GM06990 (cell line): ENCODE data around the gene ARHGAP25.

Experiments
- DNase-seq: peaks from one replicate; pipeline ENCODE4 v3.0.0-alpha.2; 2011; ENCODE audit not compliant: insufficient read length; ENCODE audit errors: extremely low read depth
- H3K27me3 ChIP-seq: replicated peaks from 2 replicates; pipeline ENCODE4 v1.6.0; 2011; ENCODE audit warnings: low read length; ENCODE audit not compliant: control insufficient read depth, insufficient read depth
- H3K36me3 ChIP-seq: 2 replicates; pipeline ENCODE4 v1.5.1; 2011; ENCODE audit warnings: low read length; ENCODE audit not compliant: control insufficient read depth, insufficient read depth
- H3K4me3 ChIP-seq: replicated peaks from 2 replicates; pipeline ENCODE4 v1.5.1; 2011; ENCODE audit warnings: low read depth, mild to moderate bottlenecking, control low read depth, low read length
- CTCF ChIP-seq: IDR thresholded peaks from 2 replicates; pipeline ENCODE4 v1.5.1; 2011; ENCODE audit warnings: low read length, control low read depth, mild to moderate bottlenecking, inconsistent platforms; ENCODE audit not compliant: insufficient read depth, poor library complexity, severe bottlenecking

ARHGAP25 gene

DNA sequence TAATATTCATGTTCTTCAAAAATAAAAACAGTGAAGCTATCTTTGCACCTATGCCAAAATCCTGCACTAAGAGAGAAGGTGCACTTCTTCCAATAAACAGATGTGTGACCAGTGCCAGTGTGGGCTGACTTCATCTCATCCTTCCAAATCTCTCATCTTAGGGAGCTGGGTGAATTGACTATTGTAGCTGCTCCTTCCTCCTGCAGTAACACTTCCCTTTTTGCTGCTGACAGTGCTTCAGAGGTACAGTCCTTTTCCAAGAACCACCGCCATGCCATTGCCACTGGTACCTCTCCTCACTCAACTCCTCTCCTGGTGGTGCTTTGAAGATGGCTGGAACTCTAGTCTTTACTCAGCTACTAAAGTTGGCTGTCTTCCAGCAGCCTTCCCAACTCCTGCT, 42.1 kb upstream of the ARHGAP25 start:
- H3K36me3 ChIP-seq: no peaks in the 10 kb centered on the region
- H3K4me3 ChIP-seq: no peak overlapping the region
- no peaks in the 10 kb centered on the region for H3K27me3 ChIP-seq
- no peak for DNase-seq
- no peak for TF ChIP-seq CTCF

DNA sequence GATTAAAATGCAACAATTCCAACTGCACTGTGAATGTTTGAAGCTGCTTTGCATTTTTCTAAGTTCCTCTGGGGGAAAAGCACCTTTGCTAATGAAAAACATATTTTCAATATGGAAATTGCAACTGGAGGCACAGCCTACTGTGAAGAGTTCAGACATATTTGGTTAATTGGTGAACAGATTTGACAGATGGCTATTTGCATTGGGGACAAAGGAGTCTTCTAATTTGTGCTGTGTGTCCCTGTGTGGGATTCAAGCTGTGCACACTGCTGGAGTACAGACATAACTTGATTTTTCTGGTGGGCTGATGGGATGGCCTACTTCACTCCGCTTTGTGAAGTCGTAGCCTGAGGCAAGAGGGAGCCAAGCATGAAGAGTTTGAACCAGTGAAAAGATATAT, 40.7 kb upstream of the ARHGAP25 start:
- no peak for DNase-seq
- no peaks in the 10 kb centered on the region for H3K27me3 ChIP-seq
- H3K4me3 ChIP-seq: no peak overlapping the region
- no peaks in the 10 kb centered on the region for H3K36me3 ChIP-seq
- no peak for TF ChIP-seq CTCF

DNA sequence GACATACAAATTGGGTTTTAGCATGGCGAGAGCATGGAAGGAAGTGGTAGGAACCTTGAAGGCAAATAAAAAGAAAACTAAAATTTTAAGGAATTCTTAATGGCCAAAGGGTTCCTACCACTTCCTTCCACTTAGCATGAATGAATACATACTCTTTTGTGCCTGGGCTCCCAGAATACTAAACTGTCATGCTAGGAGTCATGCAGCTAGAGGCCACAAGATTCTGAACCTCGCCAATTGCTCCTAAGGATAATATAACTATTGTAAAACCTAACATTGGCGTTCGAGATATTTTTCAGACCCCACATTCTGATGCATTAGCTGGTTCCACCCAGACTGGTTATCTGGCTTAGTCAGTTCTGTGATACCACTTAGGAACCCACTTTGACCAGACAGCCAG, 38.6 kb upstream of the ARHGAP25 start:
- no peak for TF ChIP-seq CTCF
- Histone ChIP-seq H3K4me3 (no peak overlapping the region), H3K36me3 (no peaks in the 10 kb centered on the region), H3K27me3 (no peaks in the 10 kb centered on the region)
- DNase-seq: no peak

GRCh38 chr2:68696554-68696953, 38.1 kb upstream of the ARHGAP25 start:
- H3K4me3 ChIP-seq: no peak overlapping the region

DNA sequence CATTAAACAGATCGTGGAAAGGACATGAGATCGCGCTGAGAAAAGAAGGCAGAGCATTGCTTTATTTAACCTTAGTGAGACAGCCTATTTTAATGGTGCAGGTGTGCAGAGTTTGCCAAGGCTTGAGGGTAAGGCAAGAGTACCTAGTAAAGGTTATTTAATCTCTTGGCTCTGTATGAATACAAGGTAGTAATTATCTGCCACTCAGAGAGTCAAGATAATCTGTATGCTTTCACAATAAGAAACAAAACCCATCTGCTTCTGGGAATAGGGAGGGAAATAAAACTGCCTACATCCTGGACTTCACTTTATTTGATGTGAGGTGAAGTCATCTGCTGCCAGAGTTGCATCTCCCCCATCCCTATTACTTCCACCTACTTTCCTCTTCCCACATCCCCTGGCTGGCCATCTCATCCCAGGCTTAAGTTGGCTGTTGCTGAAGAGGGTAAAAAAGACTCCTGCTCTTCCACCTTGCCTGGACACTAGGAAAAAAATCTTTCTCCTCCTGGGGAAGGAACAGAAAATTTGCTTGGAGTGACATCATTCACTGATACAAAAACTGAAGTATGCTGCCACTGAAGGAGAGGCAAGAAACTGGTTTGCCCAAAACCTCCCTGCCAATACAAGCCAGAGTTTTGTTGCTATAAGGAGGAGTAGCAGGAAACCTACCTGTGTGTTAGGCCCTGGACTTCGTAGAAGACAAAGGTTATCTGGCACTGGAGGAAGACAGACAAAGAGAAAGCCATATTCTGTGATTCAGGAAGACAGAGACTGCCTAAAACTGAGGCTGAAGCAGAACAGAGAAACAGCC, 35.8 kb upstream of the ARHGAP25 start:
- no peak for DNase-seq
- Histone ChIP-seq H3K36me3 (no peaks in the 10 kb centered on the region), H3K4me3 (no peak overlapping the region), H3K27me3 (no peaks in the 10 kb centered on the region)
- no peak for TF ChIP-seq CTCF

More at GRCh38 chr2:68696554-68696953, 38.1 kb upstream of the ARHGAP25 start:
- TF ChIP-seq CTCF: no peak
- no peak for DNase-seq
- Histone ChIP-seq H3K36me3 (no peaks in the 10 kb centered on the region), H3K27me3 (no peaks in the 10 kb centered on the region)
